Pancreas (tissue), 10 donors: ENCODE measurements around the gene UNC13A. TPM values are rescaled to one million over a fixed set of nuclear protein-coding genes. Genes with fewer than 3 reads are reported as not detected.

Experiments
- ATAC-seq, 4 donors: fragments of 200-7000 bp; cut with Tn5 transposase; one replicate each; pipeline versions ENCODE4 v1.8.0 to v1.9.1; 2020; ENCODE audit warnings: mild to moderate bottlenecking in 4 of 4, moderate library complexity in 4 of 4
- DNase-seq, 6 donors: peaks; one replicate each; pipeline ENCODE4 v3.0.0-alpha.2; 2020
- FAIRE-seq: peaks from 2 replicates; lab custom pipeline; 2012; peaks lifted over from hg19 to GRCh38; lab: Jason Lieb, UNC
- H3K27ac ChIP-seq, 4 donors: fragments of 200-600 bp; sonication (generic); 1 replicate in 3 of 4; 2 replicates in 1 of 4; pipeline versions ENCODE4 v1.5.0 to v1.8.0; 2020
- H3K27me3 ChIP-seq, 4 donors: fragments of 200-600 bp; one replicate each; pipeline ENCODE4 v1.8.0; 2021
- H3K36me3 ChIP-seq, 3 donors: fragments of 200-600 bp; sonication (generic) in 1 of 3; one replicate each; pipeline versions ENCODE4 v1.5.0 to v1.8.0; 2020 to 2021
- H3K4me1 ChIP-seq, 3 donors: fragments of 200-600 bp; one replicate each; pipeline ENCODE4 v1.8.0; 2021
- H3K4me3 ChIP-seq, 4 donors: fragments of 200-600 bp; sonication (generic) in 2 of 4; one replicate each; pipeline versions ENCODE4 v1.5.0 to v1.8.0; 2020 to 2021
- H3K9me3 ChIP-seq, 4 donors: fragments of 200-600 bp; one replicate each; pipeline ENCODE4 v1.8.0; 2021
- WGBS, 2 donors: extraction: QIAGEN DNeasy Blood & Tissue Kit; methylation state at CpG; one replicate each; pipeline ENCODE4 v1.1.7; 2013; 5-methylcytosine and 5-hydroxymethylcytosine counted together
- intact Hi-C, 3 donors: fragments of 100-400 bp; cut with DNase I; formaldehyde crosslinking; loops; one replicate each; pipeline versions ENCODE4 v1.11.1 to v1.14.2; 2022
- polyA plus RNA-seq, 2 donors: library from polyadenylated mRNA; stranded (reverse); fragments of 200-250 nt; gene quantifications; one replicate each; pipeline ENCODE4 v1.2.3, GENCODE V29; 2013
- total RNA-seq, 6 donors: library from RNA; stranded (reverse); fragmentation: NEBNext Ultra II Directional in 4 of 6; extraction: Animal tissue kit (Norgen Biotek cat#: 25700) in 4 of 6; gene quantifications; one replicate each; pipeline versions ENCODE4 v1.2.1 to v1.2.4, GENCODE V29; 2021 to 2023
- TF ChIP-seq, protein P1 (sequence below), 4 donors: fragments of 200-600 bp; sonication (generic) in 3 of 4; IDR thresholded peaks; one replicate each; pipeline versions ENCODE4 v1.5.0 to v1.8.0; 2021; ENCODE audit warnings: antibody characterized with exemption in 4 of 4
- donor health status: healthy with polysubstance abuse.
- donor health status: DM: no; HTN: no; CAD: no; lungs with moderate emphysema.
- donor health status: DM: no; HTN: no; CAD: no.
- donor health status: control.
- donor health status: control.
- donor health status: Bipolar disorder and iron deficiency.
- donor health status: DM: yes; HTN: yes; CAD: no.
- donor health status: DM: no; HTN: no; CAD: no.
- donor health status: DM: no; HTN: no; CAD: no.
- donor health status: DM: yes; HTN: yes; CAD: no.

Gene UNC13A
- total and polyA plus RNA-seq, 8 donors = 0.92 to 10.5 (median 2.2) TPM

DNA sequence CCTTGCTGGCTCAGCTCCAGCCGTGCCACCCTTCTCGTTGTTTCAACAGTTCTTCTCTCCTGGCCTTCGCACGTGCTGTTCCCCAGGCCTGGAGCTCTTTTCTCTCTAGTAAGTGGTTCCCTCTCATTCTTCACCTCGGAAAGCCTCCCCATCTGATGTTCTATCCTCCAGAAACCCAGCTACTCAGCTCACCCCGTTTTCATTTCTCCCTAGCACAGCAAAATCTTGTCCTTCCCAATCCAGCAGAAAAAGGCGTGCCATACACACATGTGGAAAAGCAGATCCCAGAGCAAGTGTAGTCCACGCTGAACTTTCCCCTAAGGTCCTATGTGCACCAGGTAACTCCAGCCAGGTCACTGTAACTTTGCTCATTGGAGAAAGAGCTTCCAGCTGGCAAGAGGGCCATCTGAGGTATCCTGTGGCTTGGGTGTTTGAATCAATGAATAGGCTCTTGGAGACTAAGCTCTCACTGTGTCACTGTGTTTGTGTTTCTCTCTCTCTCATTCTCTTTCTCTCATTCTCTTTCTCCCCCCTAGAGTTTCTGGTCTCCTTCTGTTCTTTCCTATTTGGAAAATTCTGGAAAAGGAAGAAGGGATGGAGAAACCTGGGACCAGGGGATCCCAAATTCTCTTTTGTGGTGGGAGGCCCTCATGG lies 83.7 kb downstream of the UNC13A start:
- intact Hi-C loops = no loop called here
- no peak for ATAC-seq
- Histone ChIP-seq H3K9me3 (no peaks in the 10 kb centered on the region), H3K27me3 (no peaks in the 10 kb centered on the region), H3K36me3 (no peaks in the 10 kb centered on the region), H3K27ac (no peak overlapping the region), H3K4me1 (peaks cover 0 to 8% (median 5%) of the 10 kb centered on the region in 3 donors), H3K4me3 (no peak overlapping the region)
- FAIRE-seq = no peak
- 37 to 62% methylated on average over 8 of the region's 8 CpGs for WGBS, 2 donors
- DNase-seq = no peak
- TF ChIP-seq, protein P1, sequence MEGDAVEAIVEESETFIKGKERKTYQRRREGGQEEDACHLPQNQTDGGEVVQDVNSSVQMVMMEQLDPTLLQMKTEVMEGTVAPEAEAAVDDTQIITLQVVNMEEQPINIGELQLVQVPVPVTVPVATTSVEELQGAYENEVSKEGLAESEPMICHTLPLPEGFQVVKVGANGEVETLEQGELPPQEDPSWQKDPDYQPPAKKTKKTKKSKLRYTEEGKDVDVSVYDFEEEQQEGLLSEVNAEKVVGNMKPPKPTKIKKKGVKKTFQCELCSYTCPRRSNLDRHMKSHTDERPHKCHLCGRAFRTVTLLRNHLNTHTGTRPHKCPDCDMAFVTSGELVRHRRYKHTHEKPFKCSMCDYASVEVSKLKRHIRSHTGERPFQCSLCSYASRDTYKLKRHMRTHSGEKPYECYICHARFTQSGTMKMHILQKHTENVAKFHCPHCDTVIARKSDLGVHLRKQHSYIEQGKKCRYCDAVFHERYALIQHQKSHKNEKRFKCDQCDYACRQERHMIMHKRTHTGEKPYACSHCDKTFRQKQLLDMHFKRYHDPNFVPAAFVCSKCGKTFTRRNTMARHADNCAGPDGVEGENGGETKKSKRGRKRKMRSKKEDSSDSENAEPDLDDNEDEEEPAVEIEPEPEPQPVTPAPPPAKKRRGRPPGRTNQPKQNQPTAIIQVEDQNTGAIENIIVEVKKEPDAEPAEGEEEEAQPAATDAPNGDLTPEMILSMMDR (IDR thresholded peaks at IDR 0.05) = no peak

DNA sequence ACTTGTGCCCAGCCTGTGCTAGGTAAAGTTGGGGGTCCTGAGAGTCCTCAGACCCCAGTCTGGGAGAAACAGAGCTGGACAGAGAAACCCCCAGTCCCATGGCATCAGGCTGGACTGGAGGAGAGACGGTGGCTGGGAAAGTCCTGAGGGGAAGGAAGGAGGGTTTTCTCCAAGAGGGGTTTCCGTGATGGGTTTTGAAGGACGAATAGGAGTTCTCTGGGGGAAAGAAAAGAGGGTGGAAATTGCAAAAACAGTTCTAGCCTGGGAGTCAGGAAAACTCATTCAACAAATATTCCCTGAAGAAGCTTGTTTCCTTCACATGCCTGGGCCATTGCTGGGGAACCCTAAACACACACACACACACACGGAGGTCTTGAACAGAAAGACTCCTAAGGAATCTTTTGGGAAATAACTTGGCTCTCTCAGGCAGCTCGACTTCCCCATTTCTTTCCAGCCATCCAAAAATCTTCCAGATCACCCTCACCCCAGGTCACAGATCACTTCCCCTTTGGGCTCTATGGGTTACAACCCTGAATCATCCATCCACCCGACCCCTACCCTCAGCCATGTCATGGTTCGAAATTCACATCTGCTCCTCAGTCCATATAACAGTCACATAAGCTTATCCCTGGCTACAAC lies 85.2 kb downstream of the UNC13A start:
- no peak overlapping the region for H3K27ac ChIP-seq
- intact Hi-C loops = no loop called here

DNA sequence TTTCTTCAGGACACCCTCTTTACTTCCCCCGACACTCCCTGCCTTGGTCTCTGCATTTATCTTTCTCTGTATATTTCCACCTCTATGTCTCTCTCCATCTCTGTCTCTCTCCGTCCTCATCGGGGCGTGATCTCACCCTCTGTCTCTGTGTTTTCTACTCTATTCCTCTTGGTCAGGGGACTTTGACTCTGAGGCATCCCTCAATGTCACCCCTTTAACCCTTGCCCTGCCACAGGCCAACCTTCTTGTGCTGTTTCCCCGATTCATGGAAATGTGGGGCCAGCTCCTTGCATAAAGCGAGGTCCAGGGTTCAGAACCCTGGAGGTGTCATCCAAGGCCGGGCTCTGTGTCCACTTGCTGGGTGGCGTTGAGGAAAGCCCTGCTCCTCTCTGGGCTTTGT lies 85.9 kb downstream of the UNC13A start:
- H3K9me3 ChIP-seq = no peaks in the 10 kb centered on the region
- 48 to 55% methylated on average over 8 of the region's 8 CpGs for WGBS, 2 donors
- FAIRE-seq (no peak), DNase-seq (no peak), ATAC-seq (no peak)
- no peak overlapping the region for H3K4me3 ChIP-seq
- TF ChIP-seq, protein P1 (IDR thresholded peaks at IDR 0.05) = no peak
- H3K27me3 ChIP-seq = no peaks in the 10 kb centered on the region
- intact Hi-C loops = no loop called here
- no peak overlapping the region for H3K27ac ChIP-seq
- no peaks in the 10 kb centered on the region for H3K36me3 ChIP-seq
- peaks cover 0 to 8% (median 5%) of the 10 kb centered on the region in 3 donors for H3K4me1 ChIP-seq

More for the DNA sequence above, 85.2 kb downstream of the UNC13A start:
- no peak overlapping the region for H3K4me3 ChIP-seq
- no peaks in the 10 kb centered on the region for H3K36me3 ChIP-seq
- TF ChIP-seq, protein P1 (IDR thresholded peaks at IDR 0.05) = no peak
- DNase-seq = no peak
- no peaks in the 10 kb centered on the region for H3K27me3 ChIP-seq
- no peak for FAIRE-seq
- no peak for ATAC-seq
- 54 to 68% methylated on average over 7 of the region's 7 CpGs for WGBS, 2 donors
- H3K9me3 ChIP-seq = no peaks in the 10 kb centered on the region
- H3K4me1 ChIP-seq = peaks cover 0 to 8% (median 5%) of the 10 kb centered on the region in 3 donors

DNA sequence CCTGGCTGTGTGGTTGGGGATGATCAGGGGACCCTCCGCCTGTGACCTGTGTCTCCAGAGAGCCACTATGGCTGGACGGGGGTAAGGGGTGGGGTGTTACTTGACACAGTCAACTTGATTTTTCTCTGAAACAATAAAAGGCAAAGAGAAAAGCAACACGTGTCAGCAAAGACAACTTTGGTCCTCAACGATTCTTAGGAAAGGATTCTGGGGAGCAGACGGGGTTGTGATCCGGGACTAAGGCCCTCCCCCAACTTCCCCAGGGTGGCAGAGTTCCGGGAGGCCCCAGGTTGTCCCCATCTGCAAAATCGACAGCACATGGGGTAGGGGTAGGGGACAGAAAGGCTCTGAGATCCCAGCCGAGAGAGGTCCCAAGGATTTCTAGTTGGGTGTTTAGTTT lies 86.5 kb downstream of the UNC13A start:
- Histone ChIP-seq H3K27ac (no peak overlapping the region), H3K36me3 (no peaks in the 10 kb centered on the region), H3K4me3 (no peak overlapping the region), H3K4me1 (peaks cover 0 to 8% (median 5%) of the 10 kb centered on the region in 3 donors), H3K27me3 (no peaks in the 10 kb centered on the region), H3K9me3 (no peaks in the 10 kb centered on the region)
- ATAC-seq (no peak), FAIRE-seq (no peak), DNase-seq (no peak)
- TF ChIP-seq, protein P1 (IDR thresholded peaks at IDR 0.05) = no peak
- WGBS, 2 donors = 10 to 21% methylated on average over 9 of the region's 9 CpGs
- intact Hi-C loops = no loop called here

DNA sequence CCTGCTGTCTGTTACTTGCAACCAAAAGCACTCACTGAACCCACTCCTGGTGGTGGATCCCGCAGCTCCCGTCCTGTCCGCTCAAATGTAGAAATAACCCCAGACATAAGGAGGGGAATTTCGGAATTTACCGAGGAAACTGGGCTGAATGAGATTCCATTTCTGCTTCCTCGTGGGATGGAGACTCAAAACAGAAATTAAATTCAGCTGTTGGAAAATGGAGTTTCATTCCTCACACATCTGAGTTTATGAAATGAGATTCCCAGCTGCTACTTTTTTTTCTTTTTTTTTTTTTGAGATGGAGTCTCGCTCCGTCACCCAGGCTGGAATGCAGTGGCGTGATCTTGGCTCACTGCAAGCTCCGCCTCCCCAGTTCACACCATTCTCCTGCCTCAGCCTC lies 88.4 kb downstream of the UNC13A start:
- H3K36me3 ChIP-seq = no peaks in the 10 kb centered on the region
- FAIRE-seq (no peak), DNase-seq (no peak), ATAC-seq (no peak)
- TF ChIP-seq, protein P1 (IDR thresholded peaks at IDR 0.05) = no peak
- 57 to 62% methylated on average over 10 of the region's 10 CpGs for WGBS, 2 donors
- no peaks in the 10 kb centered on the region for H3K27me3 ChIP-seq
- no peaks in the 10 kb centered on the region for H3K9me3 ChIP-seq
- H3K4me3 ChIP-seq = no peak overlapping the region
- intact Hi-C loops = no loop called here
- no peaks in the 10 kb centered on the region for H3K4me1 ChIP-seq
- H3K27ac ChIP-seq = no peak overlapping the region
